ENCODE data around the gene SLC16A1. TPM values are rescaled to one million over a fixed set of nuclear protein-coding genes. Genes with fewer than 3 reads are reported as not detected.
"Not testable (repeated sequence)": the region's sequence is repeated elsewhere in the genome, so short reads cannot be mapped to it uniquely, and the experiment has no call there.

Gene SLC16A1
- total RNA-seq, 4 donors from 2014 or later: 13.1 to 20.7 (median 15.7) TPM

- TF ChIP-seq POLR2A (IDR thresholded peaks at IDR 0.05) (no peak), CTCF (IDR thresholded peaks at IDR 0.05) (no peak), EP300 (IDR thresholded peaks at IDR 0.05) (no peak)
- Histone ChIP-seq H3K27me3 (no peaks in the 10 kb centered on the region), H3K27ac (no peak overlapping the region), H3K4me3 (no peak overlapping the region), H3K36me3 (peaks cover 0 to 5% (median 0%) of the 10 kb centered on the region in 3 donors), H3K4me1 (no peaks in the 10 kb centered on the region), H3K9me3 (no peaks in the 10 kb centered on the region)
- 81 to 88% methylated on average over 2 of the region's 2 CpGs for WGBS, 2 donors
- DNase-seq (ENCODE audit: low spot score in 2 of 2): no peak
Measured at GRCh38 chr1:112982328-112982727, 26.3 kb upstream of the SLC16A1 start.

GRCh38 chr1:112981834-112982233 is 25.8 kb upstream of the SLC16A1 start:
- H3K4me1 ChIP-seq; H3K27me3 ChIP-seq; H3K9me3 ChIP-seq; DNase-seq (ENCODE audit: low spot score in 2 of 2); H3K4me3 ChIP-seq; H3K27ac ChIP-seq; H3K36me3 ChIP-seq: not testable (repeated sequence)
- 83 to 85% methylated on average over 8 of the region's 8 CpGs for WGBS, 2 donors

GRCh38 chr1:112981426-112981825 is 25.4 kb upstream of the SLC16A1 start:
- Histone ChIP-seq H3K4me1 (no peaks in the 10 kb centered on the region), H3K27me3 (no peaks in the 10 kb centered on the region), H3K4me3 (no peak overlapping the region), H3K9me3 (no peaks in the 10 kb centered on the region), H3K27ac (no peak overlapping the region), H3K36me3 (peaks cover 0 to 5% (median 0%) of the 10 kb centered on the region in 3 donors)
- 82 to 90% methylated on average over 1 of the region's 1 CpG for WGBS, 2 donors
- TF ChIP-seq POLR2A (IDR thresholded peaks at IDR 0.05) (no peak), CTCF (IDR thresholded peaks at IDR 0.05) (no peak), EP300 (IDR thresholded peaks at IDR 0.05) (no peak)
- no peak for DNase-seq (ENCODE audit: low spot score in 2 of 2)

GRCh38 chr1:112975336-112975735 is 19.3 kb upstream of the SLC16A1 start:
- DNase-seq (ENCODE audit: low spot score in 2 of 2): no peak
- H3K27me3 ChIP-seq: no peaks in the 10 kb centered on the region
- no peaks in the 10 kb centered on the region for H3K4me1 ChIP-seq
- peaks cover 0 to 4% (median 0%) of the 10 kb centered on the region in 3 donors for H3K36me3 ChIP-seq
- no peak overlapping the region for H3K27ac ChIP-seq
- no peaks in the 10 kb centered on the region for H3K9me3 ChIP-seq
- WGBS, 2 donors: 86 to 89% methylated on average over 5 of the region's 5 CpGs
- TF ChIP-seq CTCF (IDR thresholded peaks at IDR 0.05): no peak
- TF ChIP-seq POLR2A (IDR thresholded peaks at IDR 0.05): no peak
- TF ChIP-seq EP300 (IDR thresholded peaks at IDR 0.05): no peak
- no peak overlapping the region for H3K4me3 ChIP-seq

GRCh38 chr1:112974646-112975045 is 18.6 kb upstream of the SLC16A1 start:
- Histone ChIP-seq H3K9me3 (no peaks in the 10 kb centered on the region), H3K36me3 (peaks cover 0 to 4% (median 0%) of the 10 kb centered on the region in 3 donors), H3K27ac (no peak overlapping the region), H3K27me3 (no peaks in the 10 kb centered on the region), H3K4me1 (no peaks in the 10 kb centered on the region), H3K4me3 (no peak overlapping the region)
- TF ChIP-seq CTCF (IDR thresholded peaks at IDR 0.05) (no peak), POLR2A (IDR thresholded peaks at IDR 0.05) (no peak), EP300 (IDR thresholded peaks at IDR 0.05) (no peak)
- DNase-seq (ENCODE audit: low spot score in 2 of 2): no peak
- WGBS, 2 donors: 57 to 65% methylated on average over 1 of the region's 1 CpG

GRCh38 chr1:112973788-112974187 is 17.8 kb upstream of the SLC16A1 start:
- DNase-seq (ENCODE audit: low spot score in 2 of 2): no peak
- Histone ChIP-seq H3K4me1 (no peaks in the 10 kb centered on the region), H3K36me3 (peaks cover 0 to 8% (median 0%) of the 10 kb centered on the region in 3 donors), H3K27me3 (no peaks in the 10 kb centered on the region), H3K9me3 (no peaks in the 10 kb centered on the region), H3K27ac (no peak overlapping the region), H3K4me3 (no peak overlapping the region)
- WGBS, 2 donors: 96 to 100% methylated on average over 1 of the region's 1 CpG
- TF ChIP-seq POLR2A (IDR thresholded peaks at IDR 0.05): no peak
- TF ChIP-seq EP300 (IDR thresholded peaks at IDR 0.05): no peak
- no peak for TF ChIP-seq CTCF (IDR thresholded peaks at IDR 0.05)

Measured in tibial nerve (tissue), 4 donors.